Effector memory CD8-positive, alpha-beta T cell (primary cell): ENCODE measurements around the gene GOLIM4.
A peak's percentile ranks its signal among the peaks of the same experiment; 100 is the strongest.

ENCODE experiments used
- ATAC-seq: fragments of 150-1000 bp; cut with Tn5 transposase; replicated peaks from 2 replicates; pipeline ENCODE4 v1.10.0; 2021; ENCODE audit warnings: mild to moderate bottlenecking, moderate library complexity
- DNase-seq, 3 experiments: peaks; one replicate each; pipeline ENCODE4 v3.0.0; 2021
- H3K27ac Mint-ChIP-seq, 2 donors: one replicate each; pipeline ENCODE4 v1.8.0; 2022; ENCODE audit warnings: mild to moderate bottlenecking in 2 of 2, mixed read lengths in 2 of 2, moderate library complexity in 2 of 2
- H3K27me3 Mint-ChIP-seq, 2 donors: one replicate each; pipeline ENCODE4 v1.8.0; 2022; ENCODE audit warnings: mixed read lengths in 2 of 2
- H3K36me3 Mint-ChIP-seq: one replicate; pipeline ENCODE4 v1.8.0; 2022; ENCODE audit warnings: mild to moderate bottlenecking, moderate library complexity, mixed read lengths; ENCODE audit not compliant: insufficient read depth
- H3K4me1 Mint-ChIP-seq, 2 donors: one replicate each; pipeline ENCODE4 v1.8.0; 2022; ENCODE audit warnings: low read depth in 2 of 2, mixed read lengths in 2 of 2
- H3K4me3 Mint-ChIP-seq, 2 donors: one replicate each; pipeline ENCODE4 v1.8.0; 2022; ENCODE audit warnings: mild to moderate bottlenecking in 2 of 2, mixed read lengths in 2 of 2, moderate library complexity in 2 of 2
- H3K9me3 Mint-ChIP-seq, 2 donors: one replicate each; pipeline ENCODE4 v1.8.0; 2022; ENCODE audit warnings: mixed read lengths in 2 of 2

The GOLIM4 gene

DNA sequence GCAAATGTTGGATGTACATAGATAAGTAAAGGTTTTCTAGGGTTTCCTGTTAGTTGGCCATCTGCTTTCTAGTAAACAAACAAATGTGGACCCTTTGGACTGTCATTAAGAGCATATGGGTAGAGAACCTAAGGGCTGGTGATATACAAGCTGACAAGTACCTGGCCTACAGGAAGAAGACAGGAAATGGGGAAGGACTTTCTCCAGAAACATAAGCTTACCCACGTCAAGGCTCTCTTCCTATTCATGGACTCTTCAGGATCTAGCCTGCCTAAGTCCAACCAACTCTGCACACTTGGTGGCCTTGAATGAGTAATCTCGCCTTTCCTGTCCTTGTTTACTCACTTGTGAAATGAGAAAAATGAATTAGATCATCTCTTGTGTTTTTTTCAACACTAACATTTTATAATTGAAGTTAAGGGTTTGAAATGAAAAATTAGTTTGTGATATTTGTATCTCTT lies 22.2 kb upstream of the GOLIM4 start:
- no peaks in the 10 kb centered on the region for H3K4me1 Mint-ChIP-seq
- H3K9me3 Mint-ChIP-seq, result no peaks in the 10 kb centered on the region
- no peak overlapping the region for H3K4me3 Mint-ChIP-seq
- H3K27me3 Mint-ChIP-seq, result no peaks in the 10 kb centered on the region
- H3K36me3 Mint-ChIP-seq, result no peaks in the 10 kb centered on the region
- no peak overlapping the region for H3K27ac Mint-ChIP-seq
- ATAC-seq, result no peak
- DNase-seq, result no peak

DNA sequence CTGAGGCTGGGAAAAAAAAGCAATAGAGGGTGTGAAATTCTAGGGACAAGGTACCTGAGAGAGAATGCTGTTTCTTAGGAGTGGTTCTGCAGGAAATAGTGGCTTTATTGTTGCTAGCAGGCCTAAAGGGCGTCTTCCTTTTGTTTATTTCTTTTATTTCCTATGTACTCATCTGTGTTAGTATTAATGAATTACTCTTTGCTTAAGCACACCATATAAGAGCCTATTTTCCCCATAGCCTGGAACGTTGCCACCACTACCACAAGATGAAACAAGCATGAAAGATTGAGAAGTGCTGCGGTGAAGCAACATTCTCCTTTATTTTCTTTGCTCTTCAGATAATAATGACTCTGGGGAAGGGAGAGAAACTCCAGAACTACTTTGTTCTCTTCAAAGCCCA lies 21.3 kb upstream of the GOLIM4 start:
- ATAC-seq (no peak), DNase-seq (no peak)
- Mint-ChIP-seq H3K36me3 (no peaks in the 10 kb centered on the region), H3K27ac (no peak overlapping the region), H3K27me3 (no peaks in the 10 kb centered on the region), H3K4me3 (no peak overlapping the region), H3K9me3 (no peaks in the 10 kb centered on the region), H3K4me1 (no peaks in the 10 kb centered on the region)

DNA sequence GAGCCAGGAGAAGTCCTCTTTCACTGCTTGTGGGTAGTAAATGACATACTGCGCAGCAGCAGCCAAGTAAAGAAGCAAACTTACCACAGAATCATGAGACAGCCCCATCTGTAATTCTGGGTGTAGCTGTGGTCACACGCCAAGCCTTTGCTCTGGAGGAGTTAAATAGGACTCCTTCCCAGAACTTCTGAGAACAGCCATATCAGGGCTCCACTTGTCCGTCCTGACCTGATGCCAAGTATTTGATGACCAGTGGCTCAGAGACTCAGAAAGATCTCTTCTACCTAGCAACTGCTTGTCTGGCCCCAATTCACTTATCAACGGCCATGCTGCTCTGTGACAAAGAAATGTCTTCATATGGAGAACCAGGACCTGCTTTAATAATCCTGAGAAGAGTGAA lies 20.6 kb upstream of the GOLIM4 start:
- ATAC-seq (no peak), DNase-seq (no peak)
- Mint-ChIP-seq H3K9me3 (no peaks in the 10 kb centered on the region), H3K4me3 (no peak overlapping the region), H3K36me3 (no peaks in the 10 kb centered on the region), H3K27me3 (no peaks in the 10 kb centered on the region), H3K4me1 (no peaks in the 10 kb centered on the region), H3K27ac (no peak overlapping the region)

DNA sequence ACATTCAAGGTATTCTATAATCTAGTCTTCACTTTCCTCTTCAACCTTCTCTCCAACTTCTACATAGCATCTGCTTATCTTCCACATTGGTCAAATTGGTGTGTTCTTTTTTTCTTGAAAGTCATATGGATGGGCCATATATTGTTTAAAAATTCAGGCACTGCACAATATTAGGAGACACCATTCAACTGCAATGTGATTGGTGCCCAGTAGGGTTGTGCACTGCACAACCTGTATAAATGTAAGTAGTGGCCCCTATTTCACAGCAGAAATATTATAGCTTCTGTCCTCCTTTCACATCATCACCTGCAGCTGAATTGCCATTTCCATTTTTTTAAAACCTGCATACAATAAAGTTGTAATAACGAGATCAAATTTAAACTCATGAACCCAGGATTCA lies 18.1 kb upstream of the GOLIM4 start:
- ATAC-seq, result no peak
- no peak for DNase-seq
- Mint-ChIP-seq H3K9me3 (no peaks in the 10 kb centered on the region), H3K27ac (no peak overlapping the region), H3K4me1 (no peaks in the 10 kb centered on the region), H3K4me3 (no peak overlapping the region), H3K27me3 (no peaks in the 10 kb centered on the region), H3K36me3 (no peaks in the 10 kb centered on the region)

DNA sequence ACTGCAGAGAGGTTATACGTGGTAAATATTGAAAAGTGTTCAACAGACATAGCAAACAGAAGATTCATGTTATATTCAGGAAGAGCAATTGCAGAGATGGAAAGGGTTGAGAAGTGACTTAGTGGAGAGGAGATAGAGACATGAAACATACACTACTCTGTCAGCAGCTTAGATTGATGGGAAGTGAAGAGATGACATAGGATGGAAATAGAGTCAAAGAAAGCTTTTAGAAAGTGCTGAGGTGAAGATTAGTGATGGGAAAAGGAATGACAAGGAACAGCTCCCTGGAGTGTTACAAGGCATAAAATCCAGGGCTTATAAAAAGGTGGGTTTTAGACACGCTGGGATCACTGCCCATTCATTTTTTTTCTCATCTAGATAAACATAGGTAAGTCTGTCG lies 17.2 kb upstream of the GOLIM4 start:
- H3K36me3 Mint-ChIP-seq, result no peaks in the 10 kb centered on the region
- DNase-seq (no peak), ATAC-seq (no peak)
- no peaks in the 10 kb centered on the region for H3K27me3 Mint-ChIP-seq
- H3K27ac Mint-ChIP-seq, result no peak overlapping the region
- no peaks in the 10 kb centered on the region for H3K4me1 Mint-ChIP-seq
- H3K4me3 Mint-ChIP-seq, result no peak overlapping the region
- no peaks in the 10 kb centered on the region for H3K9me3 Mint-ChIP-seq

DNA sequence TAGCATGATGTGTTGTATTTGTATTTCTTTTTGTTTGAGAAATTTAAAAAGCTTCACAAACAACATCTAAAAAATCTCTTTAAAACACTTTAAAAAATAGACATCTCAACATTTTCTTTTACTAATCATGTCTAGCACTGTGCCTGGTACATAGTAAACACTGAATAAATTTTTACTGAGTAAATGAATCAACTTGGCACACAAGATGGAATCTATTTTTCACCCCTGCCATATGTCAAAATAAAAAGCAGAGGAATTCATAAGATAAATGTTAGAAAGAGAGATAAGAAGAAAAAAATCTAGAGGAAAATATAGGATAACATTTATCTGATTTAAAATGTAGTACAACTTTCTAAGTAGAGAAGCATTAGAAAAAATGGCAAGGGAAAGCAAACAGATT lies 8.6 kb upstream of the GOLIM4 start:
- Mint-ChIP-seq H3K27me3 (no peaks in the 10 kb centered on the region), H3K9me3 (peaks cover 0 to 1% of the 10 kb centered on the region in 2 donors), H3K4me3 (no peak overlapping the region), H3K27ac (no peak overlapping the region), H3K36me3 (no peaks in the 10 kb centered on the region), H3K4me1 (no peaks in the 10 kb centered on the region)
- ATAC-seq (no peak), DNase-seq (no peak)

DNA sequence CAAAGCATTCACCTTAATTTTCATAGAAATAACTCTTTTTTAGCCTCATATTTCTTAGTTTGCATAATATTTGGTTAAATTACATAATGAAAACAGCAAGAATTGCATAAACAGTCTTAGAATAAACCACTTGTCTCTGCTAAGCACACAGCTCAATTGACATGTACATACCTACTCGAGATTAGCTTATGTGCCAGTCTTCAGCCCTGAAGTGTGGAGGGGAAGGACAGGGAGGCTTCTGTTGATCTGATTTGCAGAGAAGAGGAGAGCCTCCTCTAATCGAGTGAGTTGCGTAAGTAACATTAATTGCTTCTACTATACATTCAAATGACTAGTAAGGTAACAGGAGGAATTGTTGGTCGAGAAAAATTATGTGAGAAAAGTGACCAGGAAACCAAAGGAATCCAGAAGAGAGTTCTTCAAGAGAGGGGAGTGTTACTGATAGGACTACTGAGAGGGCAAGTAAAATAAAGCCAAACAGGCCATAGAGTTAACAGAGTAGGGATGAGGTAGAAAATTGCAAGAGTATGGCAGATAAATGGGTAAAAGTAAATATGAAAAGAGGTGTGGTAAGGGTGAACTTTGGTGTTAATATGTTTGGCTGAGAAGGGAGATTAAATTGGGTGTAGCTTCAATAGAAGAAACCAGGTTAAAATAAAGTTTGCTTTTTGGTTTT lies 7.1 kb upstream of the GOLIM4 start:
- Mint-ChIP-seq H3K36me3 (no peaks in the 10 kb centered on the region), H3K9me3 (peaks cover 0 to 1% of the 10 kb centered on the region in 2 donors), H3K4me1 (no peaks in the 10 kb centered on the region), H3K4me3 (no peak overlapping the region), H3K27me3 (no peaks in the 10 kb centered on the region), H3K27ac (no peak overlapping the region)
- no peak for ATAC-seq
- no peak for DNase-seq

DNA sequence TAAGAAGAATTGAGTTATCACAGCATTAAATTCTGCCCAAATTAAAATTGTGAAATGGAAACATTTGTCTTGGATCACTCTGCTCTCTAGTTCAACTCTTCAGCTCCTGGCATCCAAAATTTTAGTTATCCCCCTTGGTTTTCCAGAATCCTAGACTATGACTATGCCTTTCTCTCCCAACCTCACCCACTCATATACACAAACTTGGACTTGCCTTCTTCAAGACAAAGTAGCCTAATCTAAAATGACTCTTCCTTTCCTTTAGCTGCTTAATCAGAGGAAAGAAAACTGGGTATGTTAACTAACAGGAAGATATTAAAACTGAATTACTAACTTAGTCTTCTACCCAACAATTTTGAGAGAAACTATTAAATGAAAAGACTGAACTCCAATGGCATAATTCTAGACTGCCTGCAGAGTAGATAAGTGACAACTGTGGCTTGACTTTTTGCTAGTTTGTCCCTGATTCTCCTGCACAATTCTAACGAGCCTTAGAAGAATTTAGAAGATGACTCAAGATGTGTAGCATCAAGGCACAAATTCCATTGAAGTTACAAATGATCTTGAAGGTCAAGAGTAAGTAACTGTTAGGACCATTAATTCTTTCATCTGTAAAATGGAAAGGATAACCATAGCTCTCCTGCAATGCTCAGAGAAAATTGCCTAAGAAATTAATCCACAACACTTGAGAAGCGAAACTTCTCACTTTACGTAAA lies 5.2 kb upstream of the GOLIM4 start:
- ATAC-seq (no peak), DNase-seq (no peak)
- no peak overlapping the region for H3K4me3 Mint-ChIP-seq
- H3K9me3 Mint-ChIP-seq, result peaks cover 0 to 1% of the 10 kb centered on the region in 2 donors
- no peaks in the 10 kb centered on the region for H3K27me3 Mint-ChIP-seq
- H3K4me1 Mint-ChIP-seq, result peaks cover 0 to 4% of the 10 kb centered on the region in 2 donors
- no peaks in the 10 kb centered on the region for H3K36me3 Mint-ChIP-seq
- no peak overlapping the region for H3K27ac Mint-ChIP-seq

DNA sequence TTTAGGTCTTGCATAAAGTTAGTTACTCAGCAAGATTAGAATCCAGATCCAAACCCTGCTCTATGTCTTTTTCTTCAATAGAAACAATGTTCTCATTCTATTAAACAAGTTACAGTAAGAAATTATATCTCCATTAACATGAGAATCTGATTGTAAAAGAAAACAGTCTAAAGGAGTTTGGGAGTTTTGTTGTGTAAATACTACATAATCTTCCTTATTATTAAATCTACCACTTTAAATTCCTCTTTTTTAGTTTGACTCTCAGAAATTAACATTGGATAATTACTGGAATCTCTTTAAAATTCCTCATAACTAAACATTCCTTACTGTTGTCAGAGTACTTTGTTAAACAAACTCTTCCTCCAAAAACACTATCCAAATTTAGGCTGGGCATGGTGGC lies 1.7 kb upstream of the GOLIM4 start:
- H3K4me3 Mint-ChIP-seq, result no peak overlapping the region
- ATAC-seq, result no peak
- H3K27ac Mint-ChIP-seq, result no peak overlapping the region

DNA sequence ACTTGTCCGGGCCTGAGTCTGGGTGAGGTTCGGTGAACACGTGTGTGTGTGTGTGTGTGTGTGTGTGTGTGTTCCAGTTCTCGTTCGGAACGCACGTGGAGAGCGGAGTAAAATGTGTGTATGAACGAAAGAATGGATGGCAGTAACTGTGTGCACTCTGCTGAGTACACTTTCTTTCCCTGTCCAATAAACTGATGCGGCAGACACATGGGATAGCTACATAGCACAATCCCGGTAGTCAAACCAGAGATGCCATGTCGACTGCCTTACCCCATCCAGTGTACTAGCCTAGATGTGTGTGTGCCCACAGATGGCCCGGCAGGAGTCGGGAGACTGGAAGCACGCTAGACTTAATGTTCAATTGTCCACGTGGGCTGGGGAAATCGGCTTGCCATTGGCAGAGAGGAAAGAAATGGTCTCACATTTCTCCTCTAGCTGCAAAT lies 507 bp upstream of the GOLIM4 start:
- peak in 2 of 3 experiments; percentile 4 to 8 for DNase-seq

More for the DNA sequence above, 1.7 kb upstream of the GOLIM4 start:
- H3K4me1 Mint-ChIP-seq, result peaks cover 0 to 7% of the 10 kb centered on the region in 2 donors
- no peak for DNase-seq
- peaks cover 0 to 2% of the 10 kb centered on the region in 2 donors for H3K27me3 Mint-ChIP-seq
- H3K9me3 Mint-ChIP-seq, result no peaks in the 10 kb centered on the region
- no peaks in the 10 kb centered on the region for H3K36me3 Mint-ChIP-seq

DNA sequence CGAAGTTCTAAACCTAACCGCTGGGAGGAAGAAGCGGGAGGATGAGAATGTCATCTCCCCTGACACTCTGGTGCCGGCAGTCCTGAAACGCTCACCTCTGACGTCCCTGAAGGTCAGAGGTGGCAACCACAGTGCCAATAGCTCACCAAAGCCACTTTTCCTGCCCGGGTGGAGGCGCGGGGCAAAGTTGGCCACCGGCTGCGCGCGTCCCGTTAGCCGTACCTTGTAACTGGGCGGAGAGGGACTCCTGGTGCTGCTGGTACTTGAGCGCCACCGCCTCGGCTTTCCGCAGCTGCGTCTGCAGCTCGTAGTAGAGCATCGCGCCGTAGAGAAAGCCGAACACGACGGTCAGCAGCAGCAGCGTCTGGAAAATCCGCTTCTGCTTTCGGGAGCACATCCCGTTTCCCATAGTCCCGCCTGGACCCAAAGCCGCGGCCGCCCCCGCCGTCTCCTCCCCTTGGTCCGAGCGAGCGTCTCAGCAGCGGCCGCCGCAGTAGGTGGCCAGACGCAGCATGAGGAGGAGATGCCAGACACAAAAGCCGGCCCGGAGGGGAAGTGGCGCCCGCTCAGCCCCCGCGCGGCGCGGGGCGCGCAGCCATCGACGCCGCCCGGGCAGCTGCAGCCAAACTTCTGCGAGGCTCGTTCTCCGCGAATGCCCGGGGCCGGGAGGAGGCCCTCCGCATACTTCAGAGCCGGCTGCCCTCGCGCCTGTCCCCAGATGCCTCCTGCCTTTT lies 680 bp downstream of the GOLIM4 start:
- Mint-ChIP-seq H3K36me3 (no peaks in the 10 kb centered on the region), H3K9me3 (no peaks in the 10 kb centered on the region), H3K4me3 (peak overlapping the region; percentile 75 to 85), H3K27me3 (peaks cover 0 to 9% of the 10 kb centered on the region in 2 donors), H3K27ac (peak overlapping the region in 1 of 2 donors; percentile 75), H3K4me1 (peaks cover 0 to 7% of the 10 kb centered on the region in 2 donors)
- DNase-seq, result peak in 2 of 3 experiments; percentile 7 to 17
- peak; percentile 59 for ATAC-seq

More for the DNA sequence above, 507 bp upstream of the GOLIM4 start:
- Mint-ChIP-seq H3K9me3 (no peaks in the 10 kb centered on the region), H3K27me3 (peaks cover 0 to 9% of the 10 kb centered on the region in 2 donors), H3K4me3 (peak overlapping the region; percentile 75 to 85), H3K27ac (peak overlapping the region in 1 of 2 donors; percentile 75), H3K4me1 (peaks cover 0 to 7% of the 10 kb centered on the region in 2 donors), H3K36me3 (no peaks in the 10 kb centered on the region)
- ATAC-seq, result no peak

DNA sequence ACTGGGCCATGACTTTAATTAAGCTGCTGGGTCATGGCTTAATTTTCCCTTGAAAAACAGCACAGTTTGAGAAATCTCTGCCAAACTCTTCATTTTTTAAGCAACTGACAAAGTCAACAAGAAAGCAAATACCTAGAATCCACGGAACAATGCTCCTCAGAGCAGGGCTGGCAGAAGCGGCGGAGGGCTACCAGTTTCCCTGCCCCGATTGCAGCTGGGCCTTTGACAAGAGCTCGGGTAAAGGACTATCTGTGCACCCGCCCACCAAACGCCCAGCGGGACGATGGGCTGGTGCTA lies 1.2 kb downstream of the GOLIM4 start:
- peaks cover 0 to 9% of the 10 kb centered on the region in 2 donors for H3K27me3 Mint-ChIP-seq
- no peaks in the 10 kb centered on the region for H3K9me3 Mint-ChIP-seq
- peak overlapping the region in 1 of 2 donors; percentile 75 for H3K27ac Mint-ChIP-seq
- no peak for ATAC-seq
- H3K4me3 Mint-ChIP-seq, result peak overlapping the region; percentile 75 to 85
- peaks cover 0 to 7% of the 10 kb centered on the region in 2 donors for H3K4me1 Mint-ChIP-seq
- DNase-seq, result no peak
- H3K36me3 Mint-ChIP-seq, result no peaks in the 10 kb centered on the region

DNA sequence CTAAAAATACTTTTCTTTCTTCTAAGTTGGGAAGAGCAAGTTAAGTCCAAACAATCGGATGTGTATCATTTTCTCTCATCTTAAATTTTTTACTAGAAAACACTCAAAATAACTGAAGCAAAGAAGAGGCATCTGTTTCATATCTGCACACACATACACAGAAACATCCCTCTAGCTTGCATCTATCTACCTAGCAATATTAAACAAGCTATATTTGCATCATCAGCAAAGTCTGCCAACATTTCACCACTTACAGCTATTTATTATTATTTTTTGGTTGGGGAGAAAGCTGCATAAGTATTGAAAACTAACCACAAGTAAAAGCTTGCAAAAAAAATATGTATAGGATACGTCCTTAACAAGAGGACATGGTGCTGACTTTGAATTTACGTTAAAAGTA lies 1.9 kb downstream of the GOLIM4 start:
- H3K27me3 Mint-ChIP-seq, result peaks cover 0 to 9% of the 10 kb centered on the region in 2 donors
- no peak for DNase-seq
- no peak for ATAC-seq
- H3K4me3 Mint-ChIP-seq, result peak overlapping the region in 1 of 2 donors; percentile 17
- no peaks in the 10 kb centered on the region for H3K9me3 Mint-ChIP-seq
- peaks cover 0 to 11% of the 10 kb centered on the region in 2 donors for H3K4me1 Mint-ChIP-seq
- H3K36me3 Mint-ChIP-seq, result no peaks in the 10 kb centered on the region
- no peak overlapping the region for H3K27ac Mint-ChIP-seq
